GM10248 (cell line): ENCODE data around the gene GPATCH1.
A peak's percentile ranks its signal among the peaks of the same experiment; 100 is the strongest.

Source experiments
- CTCF ChIA-PET: fragments of 300-600 bp; sonication (Branson Sonifier 250); formaldehyde crosslinking; extraction: SDS; loops from one replicate; lab custom pipeline; 2021; ENCODE audit warnings: antibody characterized with exemption; lab: Yijun Ruan, JAX
- POLR2A ChIA-PET: fragments of 350-650 bp; sonication (Branson Sonifier 250); formaldehyde crosslinking; extraction: SDS; loops from one replicate; lab custom pipeline; 2020; ENCODE audit warnings: antibody characterized with exemption; lab: Yijun Ruan, JAX
- DNase-seq: peaks from one replicate; pipeline ENCODE4 v3.0.0; 2012; ENCODE audit errors: extremely low spot score
- CTCF ChIP-seq: IDR thresholded peaks from 2 replicates; pipeline ENCODE4 v1.5.1; 2012; ENCODE audit warnings: mild to moderate bottlenecking, low read depth; ENCODE audit errors: extremely low read depth, missing control alignments, control extremely low read depth

Gene GPATCH1

GRCh38 chr19:33064458-33064791 is 16.6 kb upstream of the GPATCH1 start:
- CTCF ChIA-PET = interaction anchor here (1.0 kb wide), 1 partner anchor 13 kb away, joined by 3 read pairs; no protein-coding TSS in a partner anchor
- DNase-seq = peak; percentile 65
- TF ChIP-seq CTCF = no peak
- POLR2A ChIA-PET = no interaction called here

GRCh38 chr19:33064792-33065550 is 16.0 kb upstream of the GPATCH1 start, which contains the start of gene RHPN2:
TSS of gene RHPN2 (minus strand) at chr19:33064888. CDS start at chr19:33064852, 36 bp downstream.
- CTCF ChIA-PET = no interaction called here
- POLR2A ChIA-PET = no interaction called here
- no peak for TF ChIP-seq CTCF
- DNase-seq = peak; percentile 92

- POLR2A ChIA-PET = no interaction called here
- CTCF ChIA-PET = no interaction called here
- no peak for TF ChIP-seq CTCF
- no peak for DNase-seq
Measured at GRCh38 chr19:33066543-33066942, 14.4 kb upstream of the GPATCH1 start.

GRCh38 chr19:33067121-33067520 is 13.9 kb upstream of the GPATCH1 start:
- no peak for DNase-seq
- no peak for TF ChIP-seq CTCF
- POLR2A ChIA-PET = no interaction called here
- CTCF ChIA-PET = no interaction called here

- ChIA-PET CTCF (no interaction called here), POLR2A (no interaction called here)
- no peak for DNase-seq
- TF ChIP-seq CTCF = no peak
Measured at GRCh38 chr19:33071887-33072286, 9.1 kb upstream of the GPATCH1 start.

GRCh38 chr19:33075519-33075918 is 5.5 kb upstream of the GPATCH1 start:
- DNase-seq = no peak
- ChIA-PET CTCF (no interaction called here), POLR2A (no interaction called here)
- TF ChIP-seq CTCF = no peak
